HepG2 (cell line): ENCODE data around the gene RERG. TPM values are rescaled to one million over a fixed set of nuclear protein-coding genes. Genes with fewer than 3 reads are reported as not detected.

ENCODE experiments used
- ATAC-seq: fragments of 200-7000 bp; cut with Tn5 transposase; 3 replicates; pipeline ENCODE4 v1.9.1; 2020; ENCODE audit warnings: mild to moderate bottlenecking, moderate library complexity
- BruUV-seq: library from RNA; stranded (reverse); fragments of 400-500 nt; replicated peaks from 2 replicates; lab custom pipeline; 2021; lab: Mats Ljungman, UMichigan
- CTCF ChIA-PET: fragments of 300-600 bp; formaldehyde crosslinking; extraction: SDS; loops from one replicate; lab custom pipeline; 2021; ENCODE audit warnings: low total read pairs, inconsistent platforms, low intra/inter-chr PET ratio; lab: Yijun Ruan, JAX
- POLR2A ChIA-PET: fragments of 350-600 bp; sonication (Branson Sonifier 250); formaldehyde crosslinking; loops from one replicate; lab custom pipeline; 2020; ENCODE audit warnings: antibody characterized with exemption, inconsistent platforms; lab: Yijun Ruan, JAX
- DNase-seq: peaks from one replicate; pipeline ENCODE4 v3.0.0-alpha.2; 2015; ENCODE audit warnings: low spot score
- FAIRE-seq: peaks from 3 replicates; lab custom pipeline; 2011; peaks lifted over from hg19 to GRCh38; lab: Jason Lieb, UNC
- H2AFZ ChIP-seq: one replicate; pipeline ENCODE4 v1.6.1; 2011; ENCODE audit warnings: low read length, inconsistent platforms
- H3K27ac ChIP-seq: fragments of 300-600 bp; 3 replicates; pipeline ENCODE4 v1.8.0; 2011; ENCODE audit warnings: mixed run types, mild to moderate bottlenecking, mixed read lengths, low read length, inconsistent platforms; ENCODE audit not compliant: insufficient read depth; ENCODE audit errors: extremely low read length
- H3K27me3 ChIP-seq, 2 experiments: fragments of 200-600 bp in 1 of 2; 2 replicates in 1 of 2; 3 replicates in 1 of 2; pipeline versions ENCODE4 v1.6.0 to v1.8.0; 2011; ENCODE audit warnings: low read length in 2 of 2, mild to moderate bottlenecking in 2 of 2, moderate library complexity in 2 of 2, inconsistent platforms in 1 of 2; ENCODE audit not compliant: insufficient read depth in 2 of 2, control insufficient read depth in 1 of 2
- H3K36me3 ChIP-seq, 2 experiments: fragments of 200-600 bp in 1 of 2; replicated peaks in 1 of 2; 2 replicates in 1 of 2; 3 replicates in 1 of 2; pipeline versions ENCODE4 v1.5.1 to v1.8.0; 2011; ENCODE audit warnings: low read length in 2 of 2, inconsistent platforms in 1 of 2; ENCODE audit not compliant: insufficient read depth in 2 of 2, control insufficient read depth in 1 of 2
- H3K4me1 ChIP-seq: 2 replicates; pipeline ENCODE4 v1.5.1; 2012; ENCODE audit warnings: low read length, inconsistent platforms; ENCODE audit not compliant: insufficient read depth
- H3K4me2 ChIP-seq: 2 replicates; pipeline ENCODE4 v1.6.0; 2011; ENCODE audit warnings: low read depth, low read length, inconsistent platforms
- H3K4me3 ChIP-seq, 3 experiments: fragments of 200-600 bp in 1 of 3; sonication (generic), shearing (Covaris generic) in 1 of 3; replicated peaks in 1 of 3; 2 replicates each; pipeline ENCODE4 v1.5.1; 2011 to 2016; ENCODE audit warnings: low read length in 3 of 3, inconsistent platforms in 2 of 3, low read depth in 2 of 3, mild to moderate bottlenecking in 2 of 3, control low read depth in 1 of 3, mixed read lengths in 1 of 3; ENCODE audit not compliant: insufficient read depth in 1 of 3
- H3K79me2 ChIP-seq: one replicate; pipeline ENCODE4 v1.6.1; 2011; ENCODE audit warnings: low read length, inconsistent platforms; ENCODE audit not compliant: insufficient read depth
- H3K9ac ChIP-seq: 2 replicates; pipeline ENCODE4 v1.6.0; 2011; ENCODE audit warnings: mild to moderate bottlenecking, low read depth, low read length, inconsistent platforms; ENCODE audit not compliant: insufficient read depth
- H3K9me3 ChIP-seq: 2 replicates; pipeline ENCODE4 v1.5.1; 2012; ENCODE audit warnings: mild to moderate bottlenecking, low read length
- H4K20me1 ChIP-seq: 2 replicates; pipeline ENCODE4 v1.6.0; 2011; ENCODE audit warnings: inconsistent platforms, mild to moderate bottlenecking, low read length, moderate library complexity; ENCODE audit not compliant: insufficient read depth
- CEBPB ChIP-seq: IDR thresholded peaks from 2 replicates; pipeline ENCODE4 v1.6.1; 2011; ENCODE audit warnings: low read depth, low read length, improper control_type of control experiment, borderline replicate concordance
- ELK4 ChIP-seq: sonication (generic); formaldehyde crosslinking; IDR thresholded peaks from 2 replicates; pipeline ENCODE4 v1.9.0; 2021; ENCODE audit warnings: missing genetic modification reagents, borderline replicate concordance
- ZBTB46 ChIP-seq: sonication (generic); formaldehyde crosslinking; IDR thresholded peaks from 2 replicates; pipeline ENCODE4 v1.4.0; 2020; ENCODE audit warnings: mild to moderate bottlenecking, missing genetic modification reagents, borderline replicate concordance
- ZHX1 ChIP-seq: sonication (generic); formaldehyde crosslinking; IDR thresholded peaks from 2 replicates; pipeline ENCODE4 v1.8.1; 2022; ENCODE audit warnings: low read depth, mild to moderate bottlenecking, missing genetic modification reagents
- ZNF513 ChIP-seq: sonication (generic); formaldehyde crosslinking; conservative IDR thresholded peaks from 2 replicates; pipeline ENCODE4 v1.5.0; 2020; ENCODE audit warnings: missing genetic modification reagents
- ZSCAN21 ChIP-seq: sonication (generic); formaldehyde crosslinking; IDR thresholded peaks from 2 replicates; pipeline ENCODE4 v1.8.0; 2022; ENCODE audit warnings: mild to moderate bottlenecking, missing genetic modification reagents, moderate library complexity, borderline replicate concordance
- ZSCAN5A ChIP-seq: sonication (generic); formaldehyde crosslinking; IDR thresholded peaks from 2 replicates; pipeline ENCODE4 v1.8.0; 2022; ENCODE audit warnings: mild to moderate bottlenecking, missing genetic modification reagents, borderline replicate concordance
- WGBS: methylation state at CpG from one replicate; pipeline ENCODE4 v1.1.6; 2017; ENCODE audit warnings: low lambda C conversion rate; 5-methylcytosine and 5-hydroxymethylcytosine counted together
- in situ Hi-C: cut with HindIII; loops from 2 replicates; pipeline ENCODE4 v1.10.0; 2017; ENCODE audit warnings: low pct_unique_long_range_greater_than_20kb; ENCODE audit not compliant: extremely low pct_ligation_motif_present
- intact Hi-C: fragments of 100-400 bp; cut with micrococcal nuclease; formaldehyde crosslinking; loops from one replicate; pipeline ENCODE4 v1.10.0; 2022; ENCODE audit not compliant: unreplicated experiment
- polyA plus RNA-seq, 8 experiments: library from polyadenylated mRNA; depleted of rRNA in 3 of 8; stranded (reverse) in 7 of 8; unstranded in 1 of 8; fragments of >200 nt; fragmentation: Illumina TruSeq in 4 of 8; extraction: Trizol in 4 of 8; gene quantifications; 2 replicates each; pipeline versions ENCODE4 v1.2.1 to v1.2.3, GENCODE V29; 2011 to 2016; ENCODE audit warnings: low read depth in 4 of 8, missing spikeins in 1 of 8, mixed read lengths in 1 of 8; ENCODE audit not compliant: insufficient read depth in 1 of 8
- total RNA-seq, 5 experiments: library from RNA; depleted of rRNA; stranded (reverse); fragments of >200 nt; fragmentation: Illumina TruSeq; extraction: Trizol; gene quantifications; 2 replicates each; pipeline ENCODE4 v1.2.3, GENCODE V29; 2016; ENCODE audit warnings: low read depth in 1 of 5

Gene RERG
- total and polyA plus RNA-seq, 2 of the 13 experiments (the other 11 are each of a cell fraction or from before 2014, with no cell fraction given), result not detected

- no peak for TF ChIP-seq ZBTB46 (CRISPR knock-in tag)
- no peak for TF ChIP-seq ELK4 (CRISPR knock-in tag)
- TF ChIP-seq ZNF513 (CRISPR knock-in tag), result no peak
Measured at GRCh38 chr12:15074351-15074750, 146.9 kb downstream of the RERG start (continued).

GRCh38 chr12:15059123-15059522 lies 162.1 kb downstream of the RERG start:
- POLR2A ChIA-PET, result no interaction called here

More at GRCh38 chr12:15059123-15059522, 162.1 kb downstream of the RERG start:
- H3K79me2 ChIP-seq, result no peaks in the 10 kb centered on the region
- no peak overlapping the region for H2AFZ ChIP-seq
- no peaks in the 10 kb centered on the region; a peak in 1 of 5 replicates for H3K27me3 ChIP-seq
- no peak overlapping the region for H3K4me3 ChIP-seq
- H3K27ac ChIP-seq, result no peak overlapping the region
- no peaks in the 10 kb centered on the region for H3K9me3 ChIP-seq
- BruUV-seq, result no TSS peak
- no peak overlapping the region for H3K9ac ChIP-seq
- H3K4me1 ChIP-seq, result no peaks in the 10 kb centered on the region
- FAIRE-seq (no peak), DNase-seq (no peak), ATAC-seq (no peak)
- no peaks in the 10 kb centered on the region for H4K20me1 ChIP-seq
- no peaks in the 10 kb centered on the region for H3K36me3 ChIP-seq
- 42% methylated on average over 1 of the region's 1 CpG for WGBS
- in situ Hi-C loops, result no loop called here
- no peak overlapping the region for H3K4me2 ChIP-seq
- CTCF ChIA-PET, result no interaction called here
- intact Hi-C loops, result no loop called here
- TF ChIP-seq ZSCAN5A (no peak), CEBPB (peak; percentile 42; the same call in 1 of the 2 replicates), ZHX1 (CRISPR knock-in tag) (no peak), ZSCAN21 (CRISPR knock-in tag) (no peak)
